ENCODE results near the gene TIMP2. TPM values are rescaled to one million over a fixed set of nuclear protein-coding genes. Genes with fewer than 3 reads are reported as not detected.

Gene TIMP2
- total and polyA plus RNA-seq, 2 experiments from 2014 or later = 20.9 to 63.3 TPM

- Histone ChIP-seq H3K27me3 (no peaks in the 10 kb centered on the region), H3K79me2 (no peaks in the 10 kb centered on the region), H3K9me2 (replicated peaks; ENCODE audit: insufficient read depth) (no peaks in the 10 kb centered on the region), H3K4me1 (ENCODE audit: insufficient read depth) (peaks cover 7% of the 10 kb centered on the region), H3K4me3 (no peak overlapping the region), H4K20me1 (ENCODE audit: insufficient read depth, poor library complexity, severe bottlenecking) (no peaks in the 10 kb centered on the region), H3K4me2 (no peak overlapping the region), H3K36me3 (replicated peaks; ENCODE audit: insufficient read depth, low read depth) (no peaks in the 10 kb centered on the region), H2AFZ (no peak overlapping the region), H3K9me3 (ENCODE audit: low read depth) (no peaks in the 10 kb centered on the region), H3K27ac (no peak overlapping the region)
- WGBS (ENCODE audit: low lambda C conversion rate, missing lambda C conversion rate) = 96% methylated on average over 9 of the region's 9 CpGs
- no peak for DNase-seq (ENCODE audit: low spot score)
- no peak for TF ChIP-seq EZH2 (IDR thresholded peaks at IDR 0.05; ENCODE audit: borderline replicate concordance)
- no peak for TF ChIP-seq CTCF (IDR thresholded peaks at IDR 0.05; ENCODE audit: poor library complexity)
- no peak for TF ChIP-seq EZH2phosphoT487 (IDR thresholded peaks at IDR 0.05; ENCODE audit: low read depth, severe bottlenecking, unreplicated experiment)
Observed at GRCh38 chr17:78969865-78970264, 44.7 kb upstream of the TIMP2 start.

GRCh38 chr17:78967782-78968362 lies 42.7 kb upstream of the TIMP2 start:
- no peaks in the 10 kb centered on the region for H3K27me3 ChIP-seq
- H3K9me3 ChIP-seq (ENCODE audit: low read depth) = no peaks in the 10 kb centered on the region
- H3K27ac ChIP-seq = no peak overlapping the region
- H2AFZ ChIP-seq = no peak overlapping the region
- no peak for DNase-seq (ENCODE audit: low spot score)
- 92% methylated on average over 21 of the region's 21 CpGs for WGBS (ENCODE audit: low lambda C conversion rate, missing lambda C conversion rate)
- no peak for TF ChIP-seq CTCF (IDR thresholded peaks at IDR 0.05; ENCODE audit: poor library complexity)
- no peak for TF ChIP-seq EZH2phosphoT487 (IDR thresholded peaks at IDR 0.05; ENCODE audit: low read depth, severe bottlenecking, unreplicated experiment)
- no peak for TF ChIP-seq EZH2 (IDR thresholded peaks at IDR 0.05; ENCODE audit: borderline replicate concordance)
- no peaks in the 10 kb centered on the region for H4K20me1 ChIP-seq (ENCODE audit: insufficient read depth, poor library complexity, severe bottlenecking)
- no peaks in the 10 kb centered on the region for H3K9me2 ChIP-seq (replicated peaks; ENCODE audit: insufficient read depth)
- no peaks in the 10 kb centered on the region for H3K79me2 ChIP-seq
- no peaks in the 10 kb centered on the region for H3K36me3 ChIP-seq (replicated peaks; ENCODE audit: insufficient read depth, low read depth)
- no peak overlapping the region for H3K4me2 ChIP-seq
- H3K4me1 ChIP-seq (ENCODE audit: insufficient read depth) = peaks cover 4% of the 10 kb centered on the region
- H3K4me3 ChIP-seq = no peak overlapping the region

GRCh38 chr17:78966910-78967600 lies 41.9 kb upstream of the TIMP2 start:
- no peak overlapping the region for H3K4me3 ChIP-seq
- no peak overlapping the region for H3K4me2 ChIP-seq
- no peak overlapping the region for H3K27ac ChIP-seq
- TF ChIP-seq EZH2 (IDR thresholded peaks at IDR 0.05; ENCODE audit: borderline replicate concordance) (no peak), CTCF (IDR thresholded peaks at IDR 0.05; ENCODE audit: poor library complexity) (no peak), EZH2phosphoT487 (IDR thresholded peaks at IDR 0.05; ENCODE audit: low read depth, severe bottlenecking, unreplicated experiment) (no peak)
- no peaks in the 10 kb centered on the region for H3K36me3 ChIP-seq (replicated peaks; ENCODE audit: insufficient read depth, low read depth)
- H2AFZ ChIP-seq = no peak overlapping the region
- H3K79me2 ChIP-seq = no peaks in the 10 kb centered on the region
- no peak for DNase-seq (ENCODE audit: low spot score)
- WGBS (ENCODE audit: low lambda C conversion rate, missing lambda C conversion rate) = 85% methylated on average over 23 of the region's 23 CpGs
- peaks cover 4% of the 10 kb centered on the region for H3K4me1 ChIP-seq (ENCODE audit: insufficient read depth)
- H4K20me1 ChIP-seq (ENCODE audit: insufficient read depth, poor library complexity, severe bottlenecking) = no peaks in the 10 kb centered on the region
- H3K27me3 ChIP-seq = no peaks in the 10 kb centered on the region
- H3K9me2 ChIP-seq (replicated peaks; ENCODE audit: insufficient read depth) = no peaks in the 10 kb centered on the region
- no peaks in the 10 kb centered on the region for H3K9me3 ChIP-seq (ENCODE audit: low read depth)
